ENCODE measurements around the gene ZNF544.

The ZNF544 gene

DNA sequence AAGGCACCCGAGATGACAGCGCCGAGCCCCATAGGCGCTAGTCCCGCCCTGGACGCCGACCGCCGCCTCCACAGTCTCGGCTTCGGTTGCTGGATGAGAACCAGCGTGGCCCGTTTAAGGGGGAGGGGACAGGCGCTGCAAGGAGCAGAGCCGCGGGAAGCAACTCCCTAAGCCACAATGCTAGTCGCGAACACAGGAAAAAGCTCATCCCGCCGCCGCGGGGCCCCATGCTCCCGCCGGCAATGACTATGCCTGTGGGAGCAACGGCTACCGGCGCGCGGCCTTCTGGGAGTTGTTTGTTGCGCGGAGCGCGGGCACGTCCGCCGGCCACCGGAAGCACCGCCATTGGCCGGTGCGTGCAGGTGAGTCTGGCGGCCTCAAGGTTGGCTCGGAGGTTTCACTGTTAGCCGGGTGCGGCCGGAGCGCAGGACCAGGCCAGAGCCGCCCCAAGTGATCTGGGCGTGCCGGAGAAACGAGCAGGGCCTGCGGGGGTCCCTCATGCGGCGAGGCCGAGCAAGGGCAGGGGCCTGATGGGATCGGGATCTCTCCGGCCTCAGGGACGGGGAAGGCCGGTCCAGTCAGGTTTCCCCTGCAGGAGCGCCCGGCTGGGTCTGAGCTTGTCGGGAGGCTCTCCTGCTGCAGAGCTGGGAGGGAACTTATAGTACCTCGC lies at the start of gene ZNF544:
Gene ZNF544, plus strand, starts transcription at position 330 of the 670 bp plus-strand sequence. CDS start 15,110 bp downstream, outside the sequence.
- DNase-seq = peak; percentile 60 to 78

DNA sequence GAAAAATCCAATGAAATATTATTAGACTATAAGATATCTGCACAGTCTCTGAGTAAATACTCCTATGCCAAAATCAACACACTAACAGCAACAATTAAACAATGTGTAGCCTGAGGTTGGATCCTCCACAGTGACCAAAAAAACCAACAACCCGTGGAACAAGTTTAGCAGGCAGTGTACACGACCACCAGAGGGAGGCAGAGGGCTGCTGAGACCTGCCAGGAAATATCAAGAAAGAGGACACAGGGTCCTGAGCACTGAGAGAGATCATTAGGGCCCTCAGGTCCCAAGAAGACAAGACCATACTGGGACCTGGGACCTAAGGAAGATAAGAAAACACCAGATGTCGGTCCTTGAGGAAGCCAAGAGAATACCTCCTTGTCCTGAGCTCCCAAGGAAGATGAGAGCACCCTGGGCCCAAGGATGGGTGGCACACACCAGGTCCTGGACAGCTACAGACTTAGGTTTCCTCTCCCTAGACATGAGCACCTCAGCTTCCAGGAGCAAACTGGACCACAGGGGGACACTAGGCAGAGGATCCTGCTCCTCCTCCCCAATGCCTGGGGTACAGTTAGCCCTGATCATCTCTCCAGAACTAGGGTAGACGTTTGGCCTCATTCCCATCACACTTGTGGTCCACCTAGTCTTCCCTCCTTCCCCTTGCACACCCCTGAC lies 46.7 kb upstream of the ZNF544 start:
- peak in 1 of 2 experiments; percentile 56 for DNase-seq

DNA sequence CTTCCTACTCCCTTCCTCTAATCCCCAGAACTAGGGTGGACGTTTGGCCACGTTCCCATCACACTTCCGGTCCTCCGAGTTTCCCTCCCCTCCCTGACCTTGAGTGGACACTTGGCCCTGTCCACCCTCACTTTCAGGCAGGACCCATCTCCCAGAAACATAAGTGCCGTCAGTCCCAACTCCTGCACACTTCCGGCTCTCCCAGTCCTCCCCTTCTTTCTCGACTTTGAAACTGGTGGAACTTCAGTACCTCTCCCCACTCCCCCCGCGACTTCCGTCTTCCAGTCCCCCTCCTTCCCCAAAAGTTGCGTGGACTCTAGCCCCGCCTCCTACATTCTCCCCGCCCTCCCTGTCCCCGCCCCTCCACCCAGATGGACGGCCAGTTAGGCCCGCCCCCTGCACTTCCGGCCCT lies 46.1 kb upstream of the ZNF544 start:
- DNase-seq = no peak

- DNase-seq = peak; percentile 84 to 92
These were observed 45.5 kb upstream of the ZNF544 start, which contains the start of gene ZNF274 for GRCh38 chr19:58182989-58183816. ZNF274 (plus strand) TSS chr19:58183061; CDS start chr19:58183966, 905 bp downstream.

DNA sequence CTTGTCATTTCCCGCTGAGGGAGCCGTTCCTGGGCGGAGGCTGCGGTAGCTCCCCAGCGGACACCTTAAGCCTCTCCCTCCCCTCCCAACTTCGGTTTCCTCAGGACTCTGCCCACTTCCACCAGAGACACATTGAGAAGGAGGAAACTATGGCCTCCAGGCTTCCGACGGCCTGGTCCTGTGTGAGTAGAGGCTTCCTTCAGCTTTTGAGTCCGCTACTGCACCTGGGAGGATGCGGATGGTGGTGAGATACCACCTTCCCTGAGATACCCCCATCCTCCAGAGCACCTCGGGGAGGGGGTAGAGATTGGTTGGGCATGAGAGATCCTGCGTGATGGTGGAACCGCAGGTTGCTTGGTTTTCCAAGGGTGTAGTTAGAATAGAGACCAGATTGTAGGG lies 44.9 kb upstream of the ZNF544 start:
- DNase-seq = peak in 1 of 2 experiments; percentile 37

- no peak for DNase-seq
These were observed 31.7 kb upstream of the ZNF544 start for GRCh38 chr19:58196901-58197616.

GRCh38 chr19:58203814-58204475 lies 24.8 kb upstream of the ZNF544 start:
- DNase-seq = no peak

DNA sequence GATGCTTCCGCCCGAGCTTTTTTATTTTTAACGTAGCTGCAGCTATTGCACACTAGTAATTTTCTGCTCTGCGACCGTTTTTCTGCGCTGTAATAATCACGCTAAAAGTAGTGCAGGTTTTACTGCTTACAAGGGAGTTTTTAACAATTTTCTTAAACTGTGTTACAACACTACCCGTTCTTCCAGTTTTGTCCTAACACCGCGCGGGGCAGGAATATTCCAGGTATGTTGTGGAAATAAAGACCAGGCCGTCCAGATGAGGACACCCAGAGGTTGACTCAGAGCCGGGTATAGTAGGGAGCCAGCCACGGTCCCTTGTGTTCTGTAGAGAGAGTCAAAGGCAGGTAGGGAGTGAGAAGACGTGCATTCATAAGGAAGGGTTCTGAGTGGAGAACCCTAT lies 24.1 kb upstream of the ZNF544 start:
- DNase-seq = no peak

- no peak for DNase-seq
These were observed 19.1 kb upstream of the ZNF544 start for GRCh38 chr19:58209577-58209976.

DNA sequence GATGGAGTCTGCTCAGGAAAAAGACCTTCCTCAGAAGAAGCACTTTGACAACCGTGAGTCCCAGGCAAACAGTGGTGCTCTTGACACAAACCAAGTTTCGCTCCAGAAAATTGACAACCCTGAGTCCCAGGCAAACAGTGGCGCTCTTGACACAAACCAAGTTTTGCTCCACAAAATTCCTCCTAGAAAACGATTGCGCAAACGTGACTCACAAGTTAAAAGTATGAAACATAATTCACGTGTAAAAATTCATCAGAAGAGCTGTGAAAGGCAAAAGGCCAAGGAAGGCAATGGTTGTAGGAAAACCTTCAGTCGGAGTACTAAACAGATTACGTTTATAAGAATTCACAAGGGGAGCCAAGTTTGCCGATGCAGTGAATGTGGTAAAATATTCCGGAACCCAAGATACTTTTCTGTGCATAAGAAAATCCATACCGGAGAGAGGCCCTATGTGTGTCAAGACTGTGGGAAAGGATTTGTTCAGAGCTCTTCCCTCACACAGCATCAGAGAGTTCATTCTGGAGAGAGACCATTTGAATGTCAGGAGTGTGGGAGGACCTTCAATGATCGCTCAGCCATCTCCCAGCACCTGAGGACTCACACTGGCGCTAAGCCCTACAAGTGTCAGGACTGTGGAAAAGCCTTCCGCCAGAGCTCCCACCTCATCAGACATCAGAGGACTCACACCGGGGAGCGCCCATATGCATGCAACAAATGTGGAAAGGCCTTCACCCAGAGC lies 16.2 kb upstream of the ZNF544 start:
- DNase-seq = no peak

- no peak for DNase-seq
These were observed 15.7 kb upstream of the ZNF544 start for GRCh38 chr19:58213075-58213369.

- DNase-seq = no peak
These were observed 11.6 kb upstream of the ZNF544 start for GRCh38 chr19:58217069-58217481.

DNA sequence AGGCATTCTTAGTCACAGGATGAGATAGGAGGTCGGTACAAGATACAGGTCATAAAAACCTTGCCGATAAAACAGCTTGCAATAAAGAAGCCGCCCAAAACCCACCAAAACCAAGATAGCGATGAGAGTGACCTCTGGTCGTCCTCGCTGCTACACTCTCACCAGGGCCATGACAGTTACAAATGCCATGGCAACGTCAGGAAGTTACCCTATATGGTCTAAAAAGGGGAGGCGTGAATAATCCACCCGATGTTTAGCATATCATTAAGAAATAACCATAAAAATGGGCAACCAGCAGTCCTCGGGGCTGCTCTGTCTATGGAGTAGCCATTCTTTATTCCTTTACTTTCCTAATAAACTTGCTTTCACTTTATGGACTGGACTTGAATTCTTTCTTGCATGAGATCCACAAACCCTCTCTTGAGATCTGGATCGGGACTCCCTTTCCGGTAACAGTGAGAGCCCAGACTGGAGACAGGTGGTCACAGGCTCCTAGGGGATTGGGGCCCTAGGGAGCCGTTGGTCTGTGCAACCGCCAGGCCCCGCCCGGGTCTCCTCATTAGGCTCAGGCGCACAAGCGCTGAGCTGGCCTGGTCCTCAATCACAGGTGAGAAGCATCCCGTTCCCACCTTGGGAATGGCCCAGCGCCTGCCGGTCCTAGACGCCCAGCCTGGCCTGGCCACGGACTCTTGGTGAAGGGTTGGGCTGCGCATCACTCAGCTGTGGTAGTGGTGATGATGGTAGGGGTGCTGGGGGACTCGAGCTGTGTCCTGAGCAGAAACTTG lies 10.9 kb upstream of the ZNF544 start:
- DNase-seq = no peak

DNA sequence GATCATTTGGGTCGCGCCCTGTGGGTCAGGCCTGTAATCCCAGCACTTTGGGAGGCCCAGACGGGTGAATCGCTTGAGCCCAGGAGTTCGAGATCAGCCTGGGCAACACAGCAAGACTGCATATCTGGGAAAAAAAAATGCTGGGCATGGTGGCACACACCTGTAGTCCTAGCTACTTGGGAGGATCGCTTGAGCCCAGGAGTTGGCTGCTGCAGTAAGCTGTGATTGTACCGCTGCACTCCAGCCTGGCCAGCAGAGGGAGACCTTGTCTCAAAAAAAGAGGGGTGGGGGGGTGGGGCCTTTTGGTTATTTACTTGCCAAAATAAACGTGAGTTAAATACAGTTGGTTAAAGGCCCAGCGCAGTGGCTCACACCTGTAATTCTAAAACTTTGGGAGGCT lies 9.8 kb upstream of the ZNF544 start:
- DNase-seq = peak in 1 of 2 experiments; percentile 33

- peak in 1 of 2 experiments; percentile 53 for DNase-seq
These were observed 640 bp upstream of the ZNF544 start for GRCh38 chr19:58227964-58228584.

- peak in 1 of 2 experiments; percentile 18 for DNase-seq
These were observed 533 bp downstream of the ZNF544 start for GRCh38 chr19:58229255-58229639.

- no peak for DNase-seq
These were observed 8.6 kb downstream of the ZNF544 start for GRCh38 chr19:58237324-58237723.

DNA sequence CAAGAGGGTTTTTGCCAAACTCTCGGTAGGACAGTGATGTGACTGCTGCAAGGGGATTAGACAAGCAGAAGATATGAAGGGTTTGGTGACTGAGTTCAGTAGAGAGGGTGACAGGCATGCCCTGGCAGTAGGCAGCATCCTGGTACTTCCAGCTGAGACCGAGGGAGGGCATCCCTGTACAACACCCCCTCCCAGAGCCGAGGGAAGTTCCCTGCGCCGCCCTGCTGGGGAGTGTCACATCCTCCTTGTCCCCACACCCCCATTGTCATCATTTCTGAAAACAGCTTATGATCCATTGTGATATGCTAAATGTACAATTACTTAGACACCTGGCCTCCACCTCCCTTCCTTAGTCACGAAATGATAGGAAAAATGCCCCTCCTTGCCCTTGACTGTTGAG lies 14.6 kb downstream of the ZNF544 start:
- DNase-seq = no peak

GRCh38 chr19:58248886-58249285 lies 20.2 kb downstream of the ZNF544 start:
- DNase-seq = no peak

DNA sequence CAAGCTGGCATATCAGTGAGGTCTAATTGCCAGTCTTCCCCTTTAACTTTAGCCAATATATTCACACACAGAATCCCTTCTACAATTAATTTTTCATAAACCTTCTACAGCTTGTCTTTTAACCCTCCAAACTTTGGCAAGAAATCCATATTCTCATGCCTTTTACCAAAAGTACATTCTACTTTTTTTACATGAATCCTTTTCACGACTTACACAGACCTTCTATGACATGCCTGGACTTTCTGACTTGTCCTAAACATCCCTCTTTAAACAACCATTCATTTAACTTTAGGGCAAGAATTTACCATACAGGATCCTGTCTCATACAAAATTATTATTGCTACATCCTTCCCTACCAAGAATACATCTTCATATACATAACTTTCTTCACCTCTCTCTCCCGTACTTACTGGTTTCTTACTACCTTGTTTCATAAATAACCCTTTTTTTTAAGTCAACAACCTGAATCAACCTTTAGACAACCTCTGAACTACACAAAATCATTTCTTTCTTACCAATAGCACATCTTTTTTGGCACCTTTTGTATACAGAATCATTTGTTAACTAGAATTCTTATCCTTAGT lies 23.5 kb downstream of the ZNF544 start:
- no peak for DNase-seq
